Measurements from ENCODE around the gene STK38L.
"Not testable (repeated sequence)": the region's sequence is repeated elsewhere in the genome, so short reads cannot be mapped to it uniquely, and the experiment has no call there.

STK38L gene

GRCh38 chr12:27229367-27229766 is 14.7 kb upstream of the STK38L start:
- DNase-seq = no peak

- not testable (repeated sequence) for DNase-seq
These were observed 12.7 kb upstream of the STK38L start for GRCh38 chr12:27231374-27231773.

GRCh38 chr12:27233814-27234213 is 10.3 kb upstream of the STK38L start:
- DNase-seq = no peak

- DNase-seq = no peak
These were observed 7.6 kb upstream of the STK38L start for GRCh38 chr12:27236498-27236897.

- DNase-seq = no peak
These were observed 6.0 kb upstream of the STK38L start for GRCh38 chr12:27237790-27238771.

- no peak for DNase-seq
These were observed 1.1 kb upstream of the STK38L start for GRCh38 chr12:27243006-27243405.

- no peak for DNase-seq
These were observed 803 bp downstream of the STK38L start for GRCh38 chr12:27244689-27245488.

- no peak for DNase-seq
These were observed 2.1 kb downstream of the STK38L start for GRCh38 chr12:27246141-27246540.

GRCh38 chr12:27246774-27247173 is 2.7 kb downstream of the STK38L start:
- DNase-seq = no peak

GRCh38 chr12:27252934-27253333 is 8.8 kb downstream of the STK38L start:
- no peak for DNase-seq

- DNase-seq = no peak
These were observed 9.3 kb downstream of the STK38L start for GRCh38 chr12:27253347-27253746.

- no peak for DNase-seq
These were observed 11.7 kb downstream of the STK38L start for GRCh38 chr12:27255806-27256205.

- DNase-seq = no peak
These were observed 13.2 kb downstream of the STK38L start for GRCh38 chr12:27257104-27257843.

- DNase-seq = no peak
These were observed 16.7 kb downstream of the STK38L start for GRCh38 chr12:27260746-27261145.

GRCh38 chr12:27261866-27262265 is 17.8 kb downstream of the STK38L start:
- no peak for DNase-seq

GRCh38 chr12:27270148-27270547 is 26.1 kb downstream of the STK38L start:
- DNase-seq = no peak

- no peak for DNase-seq
These were observed 27.1 kb downstream of the STK38L start for GRCh38 chr12:27271206-27271605.

- no peak for DNase-seq
These were observed 28.4 kb downstream of the STK38L start for GRCh38 chr12:27272373-27273028.

- DNase-seq = no peak
These were observed 29.0 kb downstream of the STK38L start for GRCh38 chr12:27273114-27273513.

- no peak for DNase-seq
These were observed 30.6 kb downstream of the STK38L start for GRCh38 chr12:27274706-27275105.

- no peak for DNase-seq
These were observed 32.2 kb downstream of the STK38L start for GRCh38 chr12:27276275-27276674.

GRCh38 chr12:27277846-27278260 is 33.8 kb downstream of the STK38L start:
- DNase-seq = no peak

Data from right hindlimb (tissue), 1 donor.